HL-60/S4 treated with phorbol 12-myristate 13-acetate at 8.2 ng/mL for 4 days and 3 days (cell line): ENCODE results near the gene ACBD4.

Experiments used
- in situ Hi-C: fragments of 300-500 bp; cut with MboI; formaldehyde crosslinking; loops from 2 replicates; pipeline ENCODE4 v1.15.0; 2022; ENCODE audit warnings: low sequenced_read_pairs

The ACBD4 gene

GRCh38 chr17:45135192-45135977 is at the start of gene ACBD4:
Gene ACBD4, plus strand, starts transcription at chr17:45135687. Its CDS starts 458 bp downstream, at chr17:45136145.
- in situ Hi-C loops: loop anchor here (5.0 kb wide), 1 partner anchor 62 kb away; no protein-coding TSS in a partner anchor

DNA sequence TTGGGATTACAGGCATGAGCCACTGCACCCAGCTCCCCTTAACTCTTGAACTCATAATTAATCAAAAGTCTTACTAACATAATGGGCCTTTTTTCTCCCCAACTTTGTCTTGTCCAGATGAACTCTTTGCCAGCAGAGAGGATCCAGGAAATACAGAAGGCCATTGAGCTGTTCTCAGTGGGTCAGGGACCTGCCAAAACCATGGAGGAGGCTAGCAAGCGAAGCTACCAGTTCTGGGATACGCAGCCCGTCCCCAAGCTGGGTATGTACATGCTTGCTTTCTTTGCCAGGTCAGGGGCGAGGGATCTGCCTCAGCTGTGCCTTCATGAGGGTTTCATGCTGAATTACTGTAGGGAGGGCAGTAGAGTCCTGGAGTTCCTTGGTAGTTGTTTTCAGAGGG is 49.1 kb upstream of the ACBD4 start:
- in situ Hi-C loops: no loop called here

DNA sequence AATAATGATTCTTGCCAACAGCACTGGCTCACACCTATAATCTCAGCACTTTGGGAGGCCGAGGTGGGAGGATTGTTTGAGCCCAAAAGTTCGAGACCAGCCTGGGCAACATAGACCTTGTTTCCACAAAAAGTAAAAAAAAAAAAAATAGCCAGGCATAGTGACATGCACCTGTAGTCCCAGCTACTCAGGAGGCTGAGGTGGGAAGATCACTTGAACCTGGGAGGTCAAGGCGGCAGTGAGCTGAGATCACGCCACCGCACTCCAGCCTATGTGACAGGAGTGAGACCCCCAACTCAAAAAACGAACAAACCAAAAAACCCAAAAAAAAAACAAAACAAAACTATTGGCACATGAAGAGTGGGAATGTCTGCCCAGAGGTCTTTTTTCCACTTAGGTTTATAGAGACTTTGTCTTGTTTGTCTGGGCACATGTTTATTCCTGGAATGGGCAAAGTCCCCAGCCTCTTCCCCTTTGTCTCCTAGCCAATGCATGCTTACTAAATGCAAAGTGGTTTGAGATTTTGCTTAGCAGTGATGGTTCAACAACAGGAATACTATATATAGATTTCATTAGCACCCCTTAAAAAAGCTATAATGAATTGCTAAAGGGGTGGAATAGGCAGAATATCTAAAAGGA is 48.5 kb upstream of the ACBD4 start:
- in situ Hi-C loops: no loop called here

GRCh38 chr17:45087504-45087975 is 47.9 kb upstream of the ACBD4 start:
- in situ Hi-C loops: no loop called here

GRCh38 chr17:45087978-45088377 is 47.5 kb upstream of the ACBD4 start:
- in situ Hi-C loops: no loop called here

DNA sequence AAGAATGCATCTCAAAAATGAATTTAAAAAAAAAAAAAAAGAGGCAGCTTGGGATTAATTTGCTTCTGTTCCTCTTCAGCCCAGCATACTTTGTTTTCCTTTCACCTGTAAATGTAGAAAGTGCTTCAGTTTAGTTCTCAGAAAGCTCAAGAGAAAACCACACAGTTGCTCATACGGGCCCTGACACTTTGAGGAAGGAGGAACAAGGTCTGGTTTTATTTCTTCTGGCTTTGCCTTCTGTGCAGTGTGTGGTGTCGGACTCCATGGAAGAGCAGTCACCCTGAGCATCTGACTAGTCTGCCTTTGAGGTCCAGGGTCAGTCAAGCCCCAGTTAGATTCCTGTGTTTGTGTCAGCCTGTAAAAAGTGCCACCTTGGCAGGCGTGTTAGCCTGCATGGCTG is 46.7 kb upstream of the ACBD4 start:
- in situ Hi-C loops: no loop called here

DNA sequence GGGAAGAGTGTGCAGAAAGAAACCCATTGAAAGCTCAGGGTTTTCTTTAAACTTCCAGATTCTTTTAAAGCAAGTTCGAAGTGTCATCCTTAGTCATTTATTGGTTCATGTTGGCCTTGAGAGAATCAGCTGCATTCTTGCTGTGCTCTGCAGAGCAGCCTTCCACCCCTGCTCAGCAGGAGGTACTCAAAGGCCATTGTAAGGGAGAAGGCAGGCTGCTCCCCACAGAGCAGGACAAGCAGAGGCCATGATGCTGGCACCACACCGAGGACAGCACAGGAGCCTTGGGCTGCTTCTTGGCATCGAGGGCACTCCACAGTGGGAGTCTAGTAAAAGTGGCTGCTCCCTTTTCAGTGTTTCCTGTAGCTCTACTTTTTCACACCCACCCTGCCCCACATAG is 44.8 kb upstream of the ACBD4 start:
- in situ Hi-C loops: no loop called here

DNA sequence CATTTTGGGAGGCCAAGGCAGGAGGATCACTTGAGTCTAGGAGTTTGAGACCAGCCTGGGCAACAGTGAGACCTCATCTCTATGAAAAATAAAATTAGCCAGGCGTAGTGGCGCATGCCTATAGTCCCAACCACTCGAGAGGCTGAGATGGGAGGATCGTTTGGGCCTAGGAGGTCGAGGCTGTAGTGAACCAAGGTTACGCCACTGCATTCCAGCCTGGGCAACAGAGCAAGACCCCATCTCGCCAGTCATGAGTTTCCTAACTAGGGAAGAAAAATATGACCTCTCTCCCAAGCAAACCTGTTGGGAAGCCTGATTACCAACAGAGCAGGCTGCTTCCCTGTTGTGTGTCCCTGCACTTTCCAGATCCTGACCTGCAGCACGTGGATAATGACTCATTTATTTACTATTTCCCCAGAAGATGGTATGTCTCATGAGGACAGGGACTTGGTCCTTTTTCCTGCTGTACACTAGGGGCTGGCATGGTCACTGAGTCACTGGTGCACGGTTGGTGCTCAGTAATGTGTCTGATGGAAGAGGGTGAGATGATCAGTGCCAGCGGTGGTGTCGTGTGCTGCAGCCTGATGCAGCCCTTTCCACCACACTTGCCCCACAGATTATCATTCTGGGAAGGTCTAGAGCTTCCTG is 43.6 kb upstream of the ACBD4 start:
- in situ Hi-C loops: no loop called here

DNA sequence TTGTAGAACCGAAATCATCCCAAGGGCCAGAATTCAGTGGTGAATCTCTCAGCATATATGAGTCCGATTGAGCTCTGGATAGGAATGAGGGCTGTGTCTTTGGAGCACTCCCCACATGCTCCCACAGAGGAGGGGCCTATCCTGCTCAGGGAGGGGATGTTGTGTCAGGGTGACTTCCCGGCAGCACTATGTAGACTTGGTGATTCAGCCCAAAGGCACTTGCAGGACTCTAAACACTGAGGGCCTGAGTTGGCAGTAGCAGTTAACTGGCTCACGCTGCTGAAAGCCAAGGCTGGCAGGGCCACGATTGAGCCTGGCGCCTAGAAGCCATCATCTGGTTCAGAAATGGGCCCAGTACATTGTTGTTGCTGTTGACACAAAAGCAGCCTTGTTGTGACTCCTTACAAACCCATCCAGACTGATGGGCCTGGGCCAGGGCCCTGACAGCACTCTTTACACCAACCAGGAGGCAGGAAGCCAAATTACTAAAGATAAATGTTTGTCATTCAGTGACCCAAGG is 42.5 kb upstream of the ACBD4 start:
- in situ Hi-C loops: no loop called here

DNA sequence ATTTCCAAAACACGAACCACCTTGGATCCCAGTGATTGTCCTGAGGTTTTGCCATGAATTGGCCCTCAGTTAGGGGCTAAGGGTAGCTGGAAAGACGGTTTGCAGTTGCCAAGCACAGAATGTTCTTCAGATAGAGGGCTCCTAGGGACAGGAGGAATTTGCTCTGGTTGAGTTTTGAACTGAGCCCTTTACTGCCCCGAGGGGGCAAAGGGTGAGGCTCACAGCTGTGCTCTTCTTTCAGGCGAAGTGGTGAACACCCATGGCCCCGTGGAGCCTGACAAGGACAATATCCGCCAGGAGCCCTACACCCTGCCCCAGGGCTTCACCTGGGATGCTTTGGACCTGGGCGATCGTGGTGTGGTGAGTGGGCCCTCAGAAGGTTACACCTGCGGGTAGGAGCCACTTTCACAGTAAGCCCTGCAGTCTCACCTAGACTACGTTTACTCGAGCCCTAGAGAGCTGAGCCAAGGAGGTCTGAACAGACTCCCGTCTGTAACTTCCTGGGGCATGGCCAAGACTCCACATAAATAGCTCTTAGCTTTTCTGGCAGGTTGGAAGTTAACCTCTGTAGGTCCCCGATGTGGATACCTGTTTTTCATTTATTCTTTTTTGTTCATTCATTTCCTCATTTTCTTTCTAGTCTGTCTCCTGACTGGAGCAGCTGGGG is 41.9 kb upstream of the ACBD4 start:
- in situ Hi-C loops: no loop called here

DNA sequence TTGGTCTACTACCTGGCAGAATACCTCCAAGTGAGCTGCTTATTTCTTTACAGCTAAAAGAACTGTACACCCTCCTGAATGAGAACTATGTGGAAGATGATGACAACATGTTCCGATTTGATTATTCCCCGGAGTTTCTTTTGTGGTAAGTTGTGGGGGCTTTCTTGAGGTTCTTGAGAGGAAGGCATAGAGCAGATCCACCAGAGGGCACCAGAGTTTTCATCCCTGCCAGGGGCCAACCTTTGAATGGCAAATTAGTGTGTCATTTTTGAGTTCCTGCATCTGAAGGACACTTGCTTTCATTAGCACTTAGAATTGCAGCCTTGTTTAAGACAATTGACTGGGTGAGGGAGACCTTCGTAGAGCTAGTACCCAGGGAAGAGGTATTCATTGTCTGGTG is 39.3 kb upstream of the ACBD4 start:
- in situ Hi-C loops: no loop called here

- in situ Hi-C loops: no loop called here
Observed at GRCh38 chr17:45096926-45097325, 38.6 kb upstream of the ACBD4 start.

DNA sequence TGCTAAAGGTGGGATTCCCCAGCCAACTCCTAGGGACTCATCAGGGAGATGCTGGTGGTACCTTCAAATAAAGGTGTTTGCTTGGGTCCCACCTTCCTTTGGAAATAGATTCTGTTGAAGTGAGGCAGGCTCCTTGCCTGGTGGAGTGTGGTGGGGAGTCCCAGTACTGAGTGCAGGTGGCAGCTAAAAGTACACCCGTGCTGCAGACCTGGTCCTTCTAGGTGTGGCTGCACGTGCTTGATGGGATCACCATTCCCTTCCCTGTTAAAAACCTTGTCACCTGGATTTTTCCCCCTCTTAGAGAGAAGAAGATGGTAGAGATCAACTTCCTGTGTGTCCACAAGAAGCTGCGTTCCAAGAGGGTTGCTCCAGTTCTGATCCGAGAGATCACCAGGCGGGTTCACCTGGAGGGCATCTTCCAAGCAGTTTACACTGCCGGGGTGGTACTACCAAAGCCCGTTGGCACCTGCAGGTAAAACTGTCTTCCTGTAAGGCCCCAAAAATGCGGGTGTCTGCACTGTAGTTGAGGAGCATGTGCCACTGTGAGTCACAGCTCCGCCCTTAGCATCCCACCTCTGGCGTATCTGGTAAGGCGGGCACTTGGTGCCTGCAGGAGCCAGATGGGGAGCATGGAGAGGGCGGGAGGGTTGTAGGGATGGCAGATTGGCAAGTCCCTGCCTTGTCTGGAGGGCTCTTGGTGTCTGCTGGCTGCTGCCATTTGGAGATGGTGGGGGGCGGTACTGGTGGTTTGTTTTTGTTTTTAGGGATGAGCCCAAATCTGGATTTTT is 37.2 kb upstream of the ACBD4 start:
- in situ Hi-C loops: no loop called here

- in situ Hi-C loops: no loop called here
Observed at GRCh38 chr17:45098869-45099616, 36.4 kb upstream of the ACBD4 start.

- in situ Hi-C loops: no loop called here
Observed at GRCh38 chr17:45101546-45101882, 34.0 kb upstream of the ACBD4 start.

DNA sequence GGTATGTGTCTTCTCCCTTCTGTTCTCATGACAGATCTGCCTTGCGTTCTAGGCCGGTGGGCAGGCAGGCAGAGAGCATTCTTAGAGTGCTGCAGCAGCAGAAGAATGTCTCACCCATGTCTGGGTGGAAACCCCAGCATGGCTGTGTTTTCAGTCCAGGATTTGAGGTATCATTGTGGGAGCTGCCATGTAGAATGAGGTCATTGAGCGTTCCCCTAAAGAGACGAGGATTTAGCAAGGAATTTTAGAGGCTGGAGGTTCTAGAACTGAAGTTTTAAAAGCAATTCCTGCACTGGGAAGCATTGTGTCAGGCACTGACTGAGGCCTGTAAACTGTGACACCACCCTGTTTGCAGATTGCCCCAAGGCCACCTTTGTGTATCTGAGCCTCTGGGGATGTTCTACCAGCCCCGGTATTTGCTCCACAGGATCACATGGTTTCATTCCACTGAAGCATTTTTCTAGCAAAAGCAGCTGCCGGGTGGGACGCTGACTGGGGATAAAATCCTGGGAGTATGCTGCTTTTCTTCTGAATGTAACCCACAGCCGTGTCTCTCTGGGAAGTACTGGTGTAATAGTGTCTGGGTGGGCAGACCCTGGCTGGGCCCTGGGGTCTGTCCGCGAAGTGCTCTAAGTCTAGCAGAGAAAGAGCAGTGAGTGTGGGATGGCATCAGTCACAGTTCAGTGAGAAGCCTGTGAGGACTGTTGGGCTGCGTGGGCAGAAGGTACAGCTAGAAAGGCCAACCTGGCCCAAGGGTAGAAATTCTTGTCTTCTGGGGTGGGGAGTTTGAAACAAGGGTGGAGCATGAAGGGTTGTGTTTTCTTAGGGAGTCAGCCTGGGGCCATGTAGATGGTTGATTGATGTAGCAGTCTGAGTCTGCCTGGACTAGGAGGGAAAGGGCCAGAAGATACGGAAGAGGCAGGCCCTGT is 33.3 kb upstream of the ACBD4 start:
- in situ Hi-C loops: no loop called here

DNA sequence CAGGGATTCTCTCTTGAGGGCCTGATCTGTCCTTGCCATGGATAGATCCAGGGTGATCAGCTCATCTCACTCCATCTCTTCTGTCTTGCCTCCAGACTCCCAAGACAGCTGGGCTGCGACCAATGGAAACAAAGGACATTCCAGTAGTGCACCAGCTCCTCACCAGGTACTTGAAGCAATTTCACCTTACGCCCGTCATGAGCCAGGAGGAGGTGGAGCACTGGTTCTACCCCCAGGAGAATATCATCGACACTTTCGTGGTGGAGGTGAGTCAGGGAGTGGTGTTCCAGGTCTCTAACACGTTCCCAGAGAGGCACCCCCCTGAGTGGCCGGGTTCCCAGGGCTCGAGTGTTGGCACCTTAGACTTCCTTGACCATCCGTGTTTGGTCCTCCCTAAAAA is 32.6 kb upstream of the ACBD4 start:
- in situ Hi-C loops: no loop called here

GRCh38 chr17:45103269-45103795 is 32.2 kb upstream of the ACBD4 start:
- in situ Hi-C loops: no loop called here
